Glutamatergic neuron (in vitro differentiated cells): ENCODE data around the gene FAM228A. TPM values are rescaled to one million over a fixed set of nuclear protein-coding genes. Genes with fewer than 3 reads are reported as not detected.

Experiments
- DNase-seq: peaks from one replicate; pipeline ENCODE4 v3.0.0; 2022
- H3K27ac Mint-ChIP-seq: one replicate; pipeline ENCODE4 v1.8.0; 2020; ENCODE audit warnings: mild to moderate bottlenecking, mixed read lengths, inconsistent platforms; ENCODE audit not compliant: unreplicated experiment
- H3K27me3 Mint-ChIP-seq: one replicate; pipeline ENCODE4 v1.8.0; 2020; ENCODE audit warnings: mild to moderate bottlenecking, moderate library complexity, mixed read lengths, inconsistent platforms; ENCODE audit not compliant: unreplicated experiment
- H3K36me3 Mint-ChIP-seq: one replicate; pipeline ENCODE4 v1.8.0; 2020; ENCODE audit warnings: mild to moderate bottlenecking, mixed read lengths, inconsistent platforms; ENCODE audit not compliant: unreplicated experiment
- H3K4me1 Mint-ChIP-seq: one replicate; pipeline ENCODE4 v1.8.0; 2020; ENCODE audit warnings: mild to moderate bottlenecking, low read depth, mixed read lengths, inconsistent platforms; ENCODE audit not compliant: unreplicated experiment
- H3K4me3 Mint-ChIP-seq: one replicate; pipeline ENCODE4 v1.8.0; 2020; ENCODE audit warnings: mild to moderate bottlenecking, mixed read lengths, inconsistent platforms; ENCODE audit not compliant: unreplicated experiment
- H3K9me3 Mint-ChIP-seq: one replicate; pipeline ENCODE4 v1.8.0; 2020; ENCODE audit warnings: mild to moderate bottlenecking, moderate library complexity, mixed read lengths, inconsistent platforms; ENCODE audit not compliant: unreplicated experiment
- CTCF ChIP-seq: fragments of 200-600 bp; sonication (generic); IDR thresholded peaks from one replicate; pipeline ENCODE4 v1.5.0; 2021; ENCODE audit not compliant: partially characterized antibody, unreplicated experiment
- total RNA-seq: library from RNA; stranded (reverse); fragmentation: NEBNext Ultra II Directional; extraction: Animal tissue kit (Norgen Biotek cat#: 25700); gene quantifications from one replicate; pipeline ENCODE4 v1.2.1, GENCODE V29; 2021; ENCODE audit not compliant: unreplicated experiment

FAM228A gene
- total RNA-seq, 1 donor from 2014 or later, result 0.69 TPM

GRCh38 chr2:24214880-24215279 is 40.0 kb downstream of the FAM228A start:
- Mint-ChIP-seq H3K27me3 (peaks cover 3% of the 10 kb centered on the region), H3K9me3 (no peaks in the 10 kb centered on the region), H3K4me3 (no peak overlapping the region), H3K27ac (no peak overlapping the region), H3K4me1 (peaks cover 6% of the 10 kb centered on the region), H3K36me3 (peaks cover 4% of the 10 kb centered on the region)
- no peak for DNase-seq
- no peak for TF ChIP-seq CTCF

GRCh38 chr2:24220554-24221291 is 45.9 kb downstream of the FAM228A start:
- no peak for TF ChIP-seq CTCF
- Mint-ChIP-seq H3K4me1 (peaks cover 3% of the 10 kb centered on the region), H3K36me3 (no peaks in the 10 kb centered on the region), H3K9me3 (peaks cover 2% of the 10 kb centered on the region), H3K4me3 (no peak overlapping the region), H3K27me3 (peaks cover 4% of the 10 kb centered on the region), H3K27ac (no peak overlapping the region)
- no peak for DNase-seq

- no peak for DNase-seq
- H3K4me3 Mint-ChIP-seq, result no peak overlapping the region
- H3K36me3 Mint-ChIP-seq, result no peaks in the 10 kb centered on the region
- H3K27me3 Mint-ChIP-seq, result peaks cover 4% of the 10 kb centered on the region
- peaks cover 3% of the 10 kb centered on the region for H3K4me1 Mint-ChIP-seq
- no peak for TF ChIP-seq CTCF
- H3K9me3 Mint-ChIP-seq, result peaks cover 2% of the 10 kb centered on the region
- H3K27ac Mint-ChIP-seq, result no peak overlapping the region
Measured at GRCh38 chr2:24221343-24222050, 46.6 kb downstream of the FAM228A start.

GRCh38 chr2:24222946-24223345 is 48.1 kb downstream of the FAM228A start:
- no peak for TF ChIP-seq CTCF
- H3K4me1 Mint-ChIP-seq, result peaks cover 3% of the 10 kb centered on the region
- H3K27ac Mint-ChIP-seq, result no peak overlapping the region
- DNase-seq, result no peak
- no peaks in the 10 kb centered on the region for H3K36me3 Mint-ChIP-seq
- no peak overlapping the region for H3K4me3 Mint-ChIP-seq
- peaks cover 2% of the 10 kb centered on the region for H3K9me3 Mint-ChIP-seq
- peaks cover 4% of the 10 kb centered on the region for H3K27me3 Mint-ChIP-seq
